GM19025 (cell line): ENCODE measurements around the gene RAG1.

Source experiments
- ATAC-seq: cut with Tn5 transposase; IDR thresholded peaks from one replicate; pipeline ENCODE4 v1.9.1; 2021; ENCODE audit warnings: mild to moderate bottlenecking, low read depth, moderate library complexity; ENCODE audit not compliant: unreplicated experiment

The RAG1 gene

GRCh38 chr11:36588099-36588498 lies 20.3 kb downstream of the RAG1 start:
- ATAC-seq = no peak

DNA sequence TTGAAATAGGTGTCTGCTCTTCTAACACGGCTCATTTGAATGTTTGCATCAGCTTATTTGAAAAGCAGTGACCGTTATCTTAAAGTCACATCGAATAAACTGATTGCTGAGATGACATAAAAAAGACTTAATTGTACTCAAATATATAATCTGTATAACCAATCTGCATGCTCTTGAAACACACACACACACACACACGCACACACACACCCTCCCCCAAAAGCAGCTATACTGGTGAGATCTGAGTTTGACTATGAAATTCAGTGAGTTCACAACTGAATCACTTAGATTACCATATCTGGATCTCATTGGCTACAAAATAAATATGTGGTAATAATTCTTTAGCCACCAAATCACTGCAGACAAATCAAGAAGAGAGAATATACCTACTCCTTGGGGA lies 22.7 kb downstream of the RAG1 start:
- ATAC-seq = no peak

DNA sequence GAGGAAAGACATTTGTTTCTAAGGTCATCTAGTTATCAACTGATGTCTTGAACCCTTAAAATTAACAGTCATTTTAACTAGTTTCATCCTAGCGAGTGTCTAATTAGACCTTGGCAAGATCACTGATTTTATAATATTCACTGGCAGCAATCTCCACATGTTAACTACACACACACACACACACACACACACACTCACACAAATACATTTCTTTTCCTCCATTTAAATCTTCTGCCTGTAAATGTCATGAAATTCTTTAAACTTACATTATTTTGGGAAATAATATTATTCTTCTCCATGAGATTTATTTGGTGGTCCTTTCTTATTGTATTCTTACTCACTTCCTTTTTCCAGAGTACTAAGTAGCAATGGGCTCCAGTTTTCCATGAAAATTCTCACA lies 23.6 kb downstream of the RAG1 start:
- ATAC-seq = no peak

GRCh38 chr11:36594316-36594989 lies 26.6 kb downstream of the RAG1 start, which contains the start of gene IFTAP:
Gene IFTAP (plus strand): TSS chr11:36594502. CDS start chr11:36610104, 15,602 bp downstream.
- peak; percentile 52 for ATAC-seq

DNA sequence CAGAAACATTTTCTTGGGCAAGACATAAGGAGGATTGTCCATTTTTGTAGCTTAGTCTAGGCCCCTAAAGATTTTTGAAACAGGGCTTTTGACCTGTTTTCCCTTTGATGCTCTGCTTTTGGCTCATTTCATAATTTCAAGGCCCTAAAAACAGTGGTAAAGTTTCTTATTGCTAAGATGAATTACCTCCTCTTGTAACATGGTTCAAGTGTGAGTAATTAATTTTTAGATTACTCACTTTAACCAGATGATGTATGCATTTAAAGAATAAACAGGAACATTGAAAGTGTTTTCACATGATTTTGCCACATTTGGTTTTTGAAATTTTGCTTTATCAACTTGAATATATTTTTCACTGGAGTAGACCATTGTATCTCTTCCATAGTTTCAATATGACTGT lies 29.1 kb downstream of the RAG1 start:
- no peak for ATAC-seq

DNA sequence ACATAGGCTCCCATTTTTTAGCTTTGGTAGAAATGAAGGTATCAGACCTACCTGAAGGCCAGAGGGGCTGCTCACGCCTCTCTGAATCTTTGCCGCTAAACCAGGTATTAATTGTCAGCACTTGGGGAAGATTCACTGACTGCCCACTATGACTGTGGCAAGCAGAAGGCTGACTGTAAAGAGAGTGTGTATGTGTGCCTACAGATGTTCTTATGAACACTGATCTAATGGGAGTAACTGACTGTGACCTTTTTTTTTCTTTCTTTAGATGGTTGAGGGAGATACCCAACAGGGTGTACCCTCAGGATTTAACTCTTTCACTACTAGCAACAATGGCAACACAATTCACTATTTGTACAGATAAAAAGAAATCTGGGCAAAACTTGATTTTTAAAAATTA lies 30.2 kb downstream of the RAG1 start, which contains the start of gene RAG2:
TSS of gene RAG2 (minus strand) at position 186 of the 400 bp plus-strand sequence. CDS start 4,068 bp downstream, outside the sequence.
- no peak for ATAC-seq

GRCh38 chr11:36600180-36600579 lies 32.4 kb downstream of the RAG1 start:
- ATAC-seq = no peak

DNA sequence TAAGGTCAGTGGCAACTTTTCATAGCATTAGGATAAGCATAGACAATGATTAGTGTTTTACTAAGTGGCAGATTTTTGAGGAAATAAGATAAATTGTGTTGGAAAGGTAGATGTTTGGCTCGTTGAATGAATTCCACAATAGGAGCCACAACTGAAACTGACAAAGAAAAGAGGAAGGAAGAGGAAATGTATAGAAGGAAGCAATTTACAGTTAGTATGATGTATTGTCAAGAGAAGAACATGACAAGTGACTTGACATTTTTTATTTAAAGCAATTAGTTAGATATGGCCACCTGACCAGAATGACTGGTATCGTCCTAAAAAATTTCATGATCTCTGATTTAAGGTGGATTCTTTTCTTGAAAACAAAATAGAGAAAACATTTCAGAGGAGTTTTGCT lies 33.3 kb downstream of the RAG1 start:
- ATAC-seq = no peak

DNA sequence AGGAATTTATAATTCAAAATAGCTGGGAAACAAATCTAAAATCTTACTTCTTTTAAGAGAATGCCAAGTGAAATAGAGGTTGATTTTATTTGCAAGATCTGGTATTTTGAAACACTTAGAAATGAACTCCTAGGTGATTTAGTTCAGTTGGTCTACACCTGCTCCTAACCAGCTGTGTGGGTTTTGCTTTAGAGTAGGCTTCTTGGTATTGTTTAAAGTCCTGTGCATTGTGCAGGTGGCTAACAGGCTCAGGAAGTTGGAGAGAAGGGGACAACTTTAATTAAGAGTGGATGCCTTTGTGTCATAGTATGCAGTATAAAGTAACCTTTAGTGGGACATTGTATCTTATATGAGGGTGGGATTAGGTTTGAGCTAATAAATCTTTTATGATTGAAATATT lies 34.3 kb downstream of the RAG1 start:
- no peak for ATAC-seq

DNA sequence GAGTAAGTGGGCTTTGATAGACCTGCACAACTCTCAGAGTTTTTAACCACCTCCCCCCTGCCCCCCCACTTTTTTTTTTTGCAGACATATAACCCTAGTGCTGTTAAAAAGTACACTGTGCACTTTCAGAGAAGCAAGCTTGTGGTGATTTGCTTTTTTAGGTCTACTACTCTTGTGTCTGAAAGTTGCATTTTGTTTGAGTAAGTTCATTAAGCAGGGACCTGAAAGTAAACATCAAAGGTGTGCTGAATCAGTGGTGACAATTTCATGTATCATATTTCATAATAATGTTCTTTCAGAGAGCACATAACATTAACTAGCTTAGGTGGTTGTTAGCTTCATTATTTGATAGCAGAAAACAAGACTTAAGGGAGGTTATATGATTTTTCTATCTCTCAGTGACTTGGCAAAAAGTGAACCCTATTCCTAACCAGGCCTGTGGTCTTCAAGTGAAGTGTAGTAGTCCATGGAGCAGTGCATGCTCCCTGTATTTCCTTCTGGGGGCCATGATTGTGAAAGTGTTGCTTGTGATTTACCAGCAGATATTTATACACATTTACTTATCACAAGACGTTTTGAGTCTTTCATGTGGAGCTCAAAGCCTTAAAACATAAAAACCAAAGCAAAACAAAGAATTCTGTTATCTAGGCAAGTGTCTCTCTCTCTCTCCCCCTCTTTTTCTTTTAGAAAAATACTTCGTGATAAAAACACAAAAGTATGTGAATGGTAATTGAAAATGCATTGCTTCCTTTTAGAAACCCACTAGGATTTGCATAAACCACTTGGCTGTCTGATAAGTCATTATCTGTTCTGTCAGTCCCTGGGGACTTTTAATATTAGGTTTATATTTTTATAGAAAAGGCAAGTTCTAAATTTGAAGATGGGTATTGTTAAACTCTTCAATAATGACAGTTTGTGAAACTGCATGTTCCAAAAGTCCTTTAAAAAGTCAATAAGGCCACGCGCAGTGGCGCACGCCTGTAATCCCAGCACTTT lies 37.7 kb downstream of the RAG1 start:
- ATAC-seq = no peak

- no peak for ATAC-seq
Measured at GRCh38 chr11:36608491-36609199, 40.8 kb downstream of the RAG1 start.

DNA sequence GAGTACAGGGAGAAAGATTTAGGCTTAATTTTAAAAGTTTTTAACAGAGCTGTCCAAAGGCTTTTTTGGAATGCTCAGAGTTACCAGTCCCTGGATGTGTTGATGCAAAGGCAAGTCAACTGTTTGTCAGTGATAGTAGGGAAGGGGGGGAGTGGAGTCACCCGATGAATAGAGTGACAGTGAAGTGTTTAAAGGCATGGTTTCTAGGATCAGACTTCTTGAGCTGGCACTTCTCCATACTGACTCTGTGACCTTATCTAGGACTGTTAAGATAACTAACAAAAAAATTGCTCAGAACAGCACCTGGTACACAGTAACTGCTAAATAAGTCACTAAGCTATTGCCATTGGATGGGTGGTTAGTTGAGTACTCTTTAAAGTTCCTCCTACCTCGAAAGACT lies 41.6 kb downstream of the RAG1 start:
- no peak for ATAC-seq

DNA sequence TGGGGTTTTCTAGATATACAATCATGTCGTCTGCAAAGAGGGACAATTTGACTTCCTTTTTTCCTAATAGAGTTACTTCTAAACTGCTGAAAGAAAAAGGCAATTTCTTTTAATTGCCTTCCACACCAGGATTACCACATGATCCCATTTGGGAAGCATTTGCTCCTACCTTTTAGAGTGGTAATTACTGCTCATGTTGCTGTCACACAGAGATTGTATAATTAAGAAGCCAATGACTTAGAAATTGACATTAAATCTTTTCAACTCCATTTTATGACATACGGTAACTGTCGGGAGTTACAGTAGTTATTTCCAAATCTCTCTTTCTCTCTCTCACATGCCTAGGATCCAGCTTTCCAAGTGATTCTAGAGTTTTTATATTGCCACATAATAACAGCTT lies 48.0 kb downstream of the RAG1 start:
- no peak for ATAC-seq

- no peak for ATAC-seq
Measured at GRCh38 chr11:36617543-36618362, 49.9 kb downstream of the RAG1 start.

DNA sequence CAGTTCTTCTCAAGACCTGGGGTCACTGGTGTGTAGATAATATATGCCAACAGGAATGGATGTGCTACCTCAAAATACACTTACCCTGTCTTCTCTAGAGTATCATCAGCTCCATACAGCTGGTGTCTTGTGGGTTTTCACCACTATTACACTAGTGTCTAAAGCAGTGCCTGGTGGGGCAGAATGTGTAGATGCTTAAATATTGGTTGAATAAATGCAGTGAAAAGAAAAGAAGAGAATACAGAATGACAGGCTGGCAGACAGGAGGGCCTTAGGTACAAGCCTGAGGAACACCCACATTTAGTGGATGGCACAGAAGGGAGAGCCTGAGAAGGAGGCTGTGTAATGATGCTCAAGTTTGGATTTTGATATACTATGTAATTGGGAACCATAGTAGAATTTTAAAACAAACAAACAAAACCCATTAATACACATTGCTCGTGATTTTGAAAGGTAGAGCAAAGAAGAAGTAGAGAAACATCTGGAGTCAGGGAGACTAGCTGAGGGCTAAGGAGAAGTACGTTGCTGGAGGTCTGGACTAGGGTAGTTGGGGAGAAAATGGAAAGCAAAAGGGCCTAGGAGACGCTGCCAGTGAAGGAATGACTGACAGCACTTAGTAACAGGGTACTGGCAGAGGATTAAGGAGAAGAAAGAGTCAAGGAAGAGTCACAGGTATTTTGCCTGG lies 50.7 kb downstream of the RAG1 start:
- ATAC-seq = no peak

- no peak for ATAC-seq
Measured at GRCh38 chr11:36619502-36619901, 51.7 kb downstream of the RAG1 start.

GRCh38 chr11:36620246-36620645 lies 52.4 kb downstream of the RAG1 start:
- no peak for ATAC-seq

GRCh38 chr11:36622431-36623136 lies 54.8 kb downstream of the RAG1 start:
- no peak for ATAC-seq

DNA sequence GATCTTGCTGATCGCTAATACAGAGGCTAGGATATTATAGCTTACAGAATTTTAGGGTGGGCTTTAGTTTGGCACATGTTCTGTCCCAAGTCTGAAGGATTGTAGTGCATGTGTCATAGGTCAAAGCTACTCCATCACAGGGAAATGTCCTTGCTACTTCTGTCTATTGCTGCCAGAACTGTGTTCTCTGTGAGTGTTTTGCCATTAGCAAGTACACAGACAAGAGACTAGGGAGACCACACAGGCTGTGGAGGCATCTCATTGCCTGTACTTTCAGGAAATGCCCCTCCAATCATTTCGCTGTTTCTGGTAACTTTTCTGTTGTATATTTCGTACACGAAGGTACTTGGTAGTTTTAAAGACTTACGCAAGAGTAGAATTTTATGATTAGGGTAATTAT lies 55.7 kb downstream of the RAG1 start:
- ATAC-seq = no peak
